DMS79 (cell line): ENCODE measurements around the gene KIAA1549.
A peak's percentile ranks its signal among the peaks of the same experiment; 100 is the strongest.
"Not testable (repeated sequence)": the region's sequence is repeated elsewhere in the genome, so short reads cannot be mapped to it uniquely, and the experiment has no call there.

Source experiments
- DNase-seq: peaks from one replicate; lab custom pipeline; 2025; lab: John Stamatoyannopoulos, UW

The KIAA1549 gene

DNA sequence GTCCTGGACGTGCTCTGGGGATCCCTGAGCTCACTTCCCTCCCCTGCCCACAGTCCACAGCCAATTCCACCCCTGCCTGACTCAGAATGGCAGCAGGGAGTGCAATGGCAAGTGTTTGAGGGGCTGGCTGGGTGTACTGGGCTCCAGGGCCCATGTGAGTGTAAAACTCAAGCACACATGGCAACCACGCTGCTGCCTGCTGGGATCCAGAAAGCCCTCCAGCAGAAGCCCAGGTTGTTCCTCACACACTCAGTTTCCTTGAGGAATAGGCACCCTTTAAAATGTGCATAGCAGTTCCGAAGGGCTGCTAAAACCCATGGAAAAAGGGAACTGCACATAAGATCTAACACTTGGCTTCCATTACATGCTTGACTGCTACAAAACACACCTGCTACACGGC is 171.8 kb downstream of the KIAA1549 start:
- no peak for DNase-seq

- DNase-seq, result no peak
Measured at GRCh38 chr7:138804618-138805017, 176.6 kb downstream of the KIAA1549 start.

GRCh38 chr7:138802706-138803105 is 178.5 kb downstream of the KIAA1549 start:
- no peak for DNase-seq

- no peak for DNase-seq
Measured at GRCh38 chr7:138801256-138801655, 179.9 kb downstream of the KIAA1549 start.

DNA sequence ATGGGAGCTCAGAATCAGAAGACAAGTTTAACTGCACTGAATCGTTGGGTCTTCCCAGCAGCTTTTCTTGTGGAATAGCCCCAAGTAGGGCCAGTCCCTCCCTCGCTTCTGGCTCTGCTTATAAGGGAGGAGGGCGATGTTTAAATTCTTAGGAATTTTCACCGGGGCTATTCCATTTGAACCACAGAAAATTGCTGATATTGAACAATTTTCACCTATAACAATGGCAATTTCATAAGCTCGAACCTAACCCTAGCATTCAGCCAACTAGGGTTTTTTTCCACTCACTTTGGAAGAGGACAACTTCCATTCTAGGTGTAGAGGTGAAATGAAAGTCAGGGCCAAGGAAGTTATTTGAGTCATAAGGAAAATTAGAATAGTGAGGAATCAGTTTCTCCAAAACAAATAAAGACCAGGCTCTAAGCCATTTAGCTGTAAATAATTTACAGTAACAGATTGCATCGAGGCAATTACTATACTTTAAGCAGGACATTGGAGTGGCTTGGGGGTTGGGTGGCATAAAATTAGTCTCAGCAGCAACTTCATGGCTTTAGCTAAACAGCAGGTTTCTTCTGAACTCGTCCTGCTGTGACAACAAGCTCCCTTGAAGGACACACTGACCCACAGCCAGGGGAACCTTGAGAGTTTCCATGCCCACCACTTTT is 181.7 kb downstream of the KIAA1549 start:
- no peak for DNase-seq

DNA sequence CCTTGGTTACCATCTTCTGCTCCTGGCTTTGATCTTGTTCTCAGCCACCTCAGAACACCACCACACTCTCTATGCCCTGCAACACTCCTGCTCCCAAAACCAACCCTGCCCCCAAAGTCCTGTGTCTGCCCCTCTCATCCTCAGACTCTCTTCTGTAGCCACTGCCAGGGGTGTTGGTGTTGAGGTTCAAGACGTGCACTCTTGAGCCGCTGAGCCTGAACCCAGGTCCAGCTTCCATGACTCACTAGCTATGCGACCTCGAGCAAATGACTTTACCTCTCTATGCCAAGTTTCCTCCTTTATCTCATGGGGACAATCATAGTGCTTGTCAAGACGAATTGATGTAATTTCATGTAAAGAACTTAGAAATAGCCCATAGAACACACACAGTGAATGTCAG is 182.4 kb downstream of the KIAA1549 start:
- no peak for DNase-seq

DNA sequence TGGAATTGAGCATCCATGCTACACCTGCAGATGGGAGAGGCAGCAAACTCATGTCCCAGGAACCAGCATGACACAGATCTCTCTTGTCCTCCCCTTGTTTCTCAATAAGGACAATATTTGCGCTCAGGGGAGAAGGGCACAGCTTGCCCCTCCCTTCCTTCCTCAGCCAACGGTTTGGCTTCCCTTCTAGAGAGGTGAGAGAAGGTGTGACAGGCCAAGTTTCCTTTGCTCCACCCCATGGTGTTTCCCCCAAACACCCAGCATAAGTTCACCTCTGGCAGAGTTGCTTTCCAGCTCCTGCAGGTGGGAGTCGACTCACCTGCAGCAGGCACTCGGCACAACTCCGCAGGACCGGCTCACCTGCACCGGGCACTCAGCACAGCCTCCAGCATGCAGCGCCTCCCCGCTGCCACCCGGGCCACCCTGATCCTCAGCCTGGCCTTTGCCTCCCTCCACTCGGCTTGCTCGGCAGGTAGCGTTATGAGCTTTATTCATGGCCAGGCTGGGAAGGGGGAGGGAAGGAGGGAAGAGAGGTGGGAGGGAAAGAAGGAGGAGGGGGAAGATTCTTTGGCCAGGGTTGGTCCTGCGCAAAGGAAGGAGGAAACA is 183.4 kb downstream of the KIAA1549 start, which contains the start of the genes ATP6V0A4 and TMEM213:
TSS of gene ATP6V0A4 (minus strand) at position 482 of the 606 bp plus-strand sequence. CDS start 26,949 bp downstream, outside the sequence.
TSS of gene TMEM213 (plus strand) at position 280 of the 606 bp plus-strand sequence. CDS start at position 391, 111 bp downstream.
- no peak for DNase-seq

DNA sequence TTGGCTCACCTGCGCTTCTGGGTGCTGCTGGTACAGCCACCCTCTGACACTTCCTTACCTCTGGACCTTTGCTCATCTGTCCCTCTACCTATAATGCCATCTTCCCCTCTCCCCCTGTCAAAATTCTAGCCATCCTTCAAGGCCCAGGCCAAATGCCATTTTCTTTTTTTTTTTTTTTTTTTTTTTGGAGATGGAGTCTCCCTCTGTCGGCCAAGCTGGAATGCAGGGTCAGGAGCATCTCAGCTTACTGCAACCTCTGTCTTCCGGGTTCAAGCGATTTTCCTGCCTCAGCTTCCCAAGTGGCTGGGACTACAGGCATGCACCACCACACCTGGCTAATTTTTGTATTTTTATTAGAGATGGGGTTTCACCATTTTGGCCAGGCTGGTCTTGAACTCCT is 184.1 kb downstream of the KIAA1549 start:
- not testable (repeated sequence) for DNase-seq

DNA sequence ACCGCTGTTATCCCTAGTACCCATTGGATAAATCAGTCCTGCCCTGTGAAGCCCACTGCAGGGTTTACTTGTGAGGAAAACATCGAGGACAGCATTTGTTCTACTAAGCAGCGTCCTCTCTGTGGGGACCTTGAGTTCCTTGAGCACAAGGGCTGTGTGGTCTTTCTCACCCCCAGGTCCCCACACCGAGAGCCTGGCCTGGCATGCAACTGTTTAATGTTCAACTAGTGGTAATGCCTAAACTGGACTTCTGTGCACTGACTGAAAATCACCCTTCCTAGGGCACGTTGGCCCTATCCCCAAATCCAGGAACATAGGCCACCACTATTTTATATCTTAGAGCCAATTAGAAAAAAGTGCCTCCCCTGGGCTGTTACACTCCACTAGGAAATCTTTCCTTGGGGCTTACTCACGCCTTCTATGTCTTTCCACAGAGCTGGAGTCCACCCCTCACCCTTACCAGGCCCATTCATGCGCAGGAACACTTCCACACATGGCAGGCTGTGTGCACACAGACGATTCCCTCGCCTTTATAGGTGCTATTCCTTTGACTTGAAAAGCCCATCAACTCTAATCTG is 185.1 kb downstream of the KIAA1549 start:
- DNase-seq, result no peak

- no peak for DNase-seq
Measured at GRCh38 chr7:138785587-138786437, 195.4 kb downstream of the KIAA1549 start.

DNA sequence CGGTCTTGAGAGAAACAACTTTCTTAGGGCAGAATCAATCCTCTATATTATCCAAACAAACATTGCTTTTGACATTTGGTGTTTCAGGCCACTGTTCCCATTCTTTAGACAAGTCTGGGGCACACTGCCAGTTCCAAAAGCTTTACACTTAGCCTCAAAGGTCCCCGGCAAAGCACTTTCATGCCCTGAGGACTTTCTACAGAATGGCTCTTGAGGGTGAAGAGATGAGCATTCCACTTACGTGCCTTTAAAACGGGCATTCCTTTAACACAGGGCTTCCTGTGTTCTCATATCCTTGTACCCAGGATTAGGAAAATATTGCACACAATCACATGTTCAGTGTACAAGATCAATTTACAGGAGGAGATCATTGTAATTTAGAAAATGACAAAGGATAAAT is 196.5 kb downstream of the KIAA1549 start:
- peak; percentile 79 for DNase-seq
